HepG2 (cell line): Measurements from ENCODE around the gene PROX1. TPM values are rescaled to one million over a fixed set of nuclear protein-coding genes. Genes with fewer than 3 reads are reported as not detected.

Source experiments
- CREBL2 ChIP-seq: sonication (generic); formaldehyde crosslinking; IDR thresholded peaks from 2 replicates; pipeline ENCODE4 v1.8.1; 2023; ENCODE audit warnings: missing genetic modification reagents, mild to moderate bottlenecking, borderline replicate concordance
- MEIS2 ChIP-seq: sonication (generic); formaldehyde crosslinking; IDR thresholded peaks from 2 replicates; pipeline ENCODE4 v1.9.0; 2021; ENCODE audit warnings: mild to moderate bottlenecking, missing genetic modification reagents
- PHF5A ChIP-seq: IDR thresholded peaks from one replicate; pipeline ENCODE4 v1.6.1; 2018; ENCODE audit warnings: low read depth, missing genetic modification reagents; ENCODE audit not compliant: unreplicated experiment
- ZHX2 ChIP-seq, 2 experiments: sonication (generic) in 1 of 2; formaldehyde crosslinking in 1 of 2; IDR thresholded peaks; 2 replicates each; pipeline versions ENCODE4 v1.6.1 to v1.9.0; 2014 to 2022; ENCODE audit warnings: antibody characterized with exemption in 1 of 2, borderline replicate concordance in 1 of 2, inconsistent platforms in 1 of 2, low read depth in 1 of 2, missing genetic modification reagents in 1 of 2
- ZNF160 ChIP-seq: sonication (generic); formaldehyde crosslinking; IDR thresholded peaks from 2 replicates; pipeline ENCODE4 v1.8.0; 2022; ENCODE audit warnings: mild to moderate bottlenecking, inconsistent platforms, missing genetic modification reagents
- ZNF350 ChIP-seq: sonication (generic); formaldehyde crosslinking; IDR thresholded peaks from 2 replicates; pipeline ENCODE4 v1.4.0; 2020; ENCODE audit warnings: mild to moderate bottlenecking, low read depth, missing genetic modification reagents, borderline replicate concordance
- ZNF816 ChIP-seq: sonication (generic); formaldehyde crosslinking; IDR thresholded peaks from 2 replicates; pipeline ENCODE4 v1.8.0; 2022; ENCODE audit warnings: missing genetic modification reagents, mild to moderate bottlenecking, borderline replicate concordance
- polyA plus RNA-seq, 8 experiments: library from polyadenylated mRNA; depleted of rRNA in 3 of 8; stranded (reverse) in 7 of 8; unstranded in 1 of 8; fragments of >200 nt; fragmentation: Illumina TruSeq in 4 of 8; extraction: Trizol in 4 of 8; gene quantifications; 2 replicates each; pipeline versions ENCODE4 v1.2.1 to v1.2.3, GENCODE V29; 2011 to 2016; ENCODE audit warnings: low read depth in 4 of 8, missing spikeins in 1 of 8, mixed read lengths in 1 of 8; ENCODE audit not compliant: insufficient read depth in 1 of 8
- total RNA-seq, 5 experiments: library from RNA; depleted of rRNA; stranded (reverse); fragments of >200 nt; fragmentation: Illumina TruSeq; extraction: Trizol; gene quantifications; 2 replicates each; pipeline ENCODE4 v1.2.3, GENCODE V29; 2016; ENCODE audit warnings: low read depth in 1 of 5
- TF ChIP-seq, protein P1 (sequence below): sonication (generic); formaldehyde crosslinking; IDR thresholded peaks from 2 replicates; pipeline ENCODE4 v1.4.0; 2020; ENCODE audit warnings: mild to moderate bottlenecking, missing genetic modification reagents

Gene PROX1
- total and polyA plus RNA-seq, 2 of the 13 experiments (the other 11 are each of a cell fraction or from before 2014, with no cell fraction given) = 12.3 to 30.2 TPM

DNA sequence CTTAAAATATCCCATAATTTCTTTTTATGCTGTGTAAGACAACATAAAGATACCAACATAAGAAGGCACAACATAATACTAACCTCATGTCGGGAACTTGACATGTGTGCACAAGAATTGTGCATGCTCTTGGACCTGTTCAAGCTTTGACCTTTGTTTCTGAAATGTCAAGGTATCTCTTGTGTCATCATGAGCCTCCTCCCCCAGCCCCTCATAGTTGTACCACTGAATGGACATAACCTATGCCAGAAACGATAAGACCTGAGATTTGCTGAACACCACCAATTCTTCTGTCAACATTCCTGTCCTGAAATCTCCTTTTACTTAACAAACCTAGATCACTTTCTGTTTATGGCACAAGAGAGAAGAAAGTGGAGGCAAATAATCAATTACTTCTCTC is 29.4 kb upstream of the PROX1 start (continued):
- TF ChIP-seq ZHX2 (IDR thresholded peaks at IDR 0.05; ENCODE audit: low read depth) (no peak), ZHX2 (CRISPR knock-in tag; IDR thresholded peaks at IDR 0.05; ENCODE audit: borderline replicate concordance) (no peak), ZNF160 (CRISPR knock-in tag) (no peak), CREBL2 (CRISPR knock-in tag) (no peak), ZNF350 (CRISPR knock-in tag) (no peak), MEIS2 (CRISPR knock-in tag) (no peak), PHF5A (no peak), ZNF816 (CRISPR knock-in tag) (no peak)
- TF ChIP-seq, protein P1, sequence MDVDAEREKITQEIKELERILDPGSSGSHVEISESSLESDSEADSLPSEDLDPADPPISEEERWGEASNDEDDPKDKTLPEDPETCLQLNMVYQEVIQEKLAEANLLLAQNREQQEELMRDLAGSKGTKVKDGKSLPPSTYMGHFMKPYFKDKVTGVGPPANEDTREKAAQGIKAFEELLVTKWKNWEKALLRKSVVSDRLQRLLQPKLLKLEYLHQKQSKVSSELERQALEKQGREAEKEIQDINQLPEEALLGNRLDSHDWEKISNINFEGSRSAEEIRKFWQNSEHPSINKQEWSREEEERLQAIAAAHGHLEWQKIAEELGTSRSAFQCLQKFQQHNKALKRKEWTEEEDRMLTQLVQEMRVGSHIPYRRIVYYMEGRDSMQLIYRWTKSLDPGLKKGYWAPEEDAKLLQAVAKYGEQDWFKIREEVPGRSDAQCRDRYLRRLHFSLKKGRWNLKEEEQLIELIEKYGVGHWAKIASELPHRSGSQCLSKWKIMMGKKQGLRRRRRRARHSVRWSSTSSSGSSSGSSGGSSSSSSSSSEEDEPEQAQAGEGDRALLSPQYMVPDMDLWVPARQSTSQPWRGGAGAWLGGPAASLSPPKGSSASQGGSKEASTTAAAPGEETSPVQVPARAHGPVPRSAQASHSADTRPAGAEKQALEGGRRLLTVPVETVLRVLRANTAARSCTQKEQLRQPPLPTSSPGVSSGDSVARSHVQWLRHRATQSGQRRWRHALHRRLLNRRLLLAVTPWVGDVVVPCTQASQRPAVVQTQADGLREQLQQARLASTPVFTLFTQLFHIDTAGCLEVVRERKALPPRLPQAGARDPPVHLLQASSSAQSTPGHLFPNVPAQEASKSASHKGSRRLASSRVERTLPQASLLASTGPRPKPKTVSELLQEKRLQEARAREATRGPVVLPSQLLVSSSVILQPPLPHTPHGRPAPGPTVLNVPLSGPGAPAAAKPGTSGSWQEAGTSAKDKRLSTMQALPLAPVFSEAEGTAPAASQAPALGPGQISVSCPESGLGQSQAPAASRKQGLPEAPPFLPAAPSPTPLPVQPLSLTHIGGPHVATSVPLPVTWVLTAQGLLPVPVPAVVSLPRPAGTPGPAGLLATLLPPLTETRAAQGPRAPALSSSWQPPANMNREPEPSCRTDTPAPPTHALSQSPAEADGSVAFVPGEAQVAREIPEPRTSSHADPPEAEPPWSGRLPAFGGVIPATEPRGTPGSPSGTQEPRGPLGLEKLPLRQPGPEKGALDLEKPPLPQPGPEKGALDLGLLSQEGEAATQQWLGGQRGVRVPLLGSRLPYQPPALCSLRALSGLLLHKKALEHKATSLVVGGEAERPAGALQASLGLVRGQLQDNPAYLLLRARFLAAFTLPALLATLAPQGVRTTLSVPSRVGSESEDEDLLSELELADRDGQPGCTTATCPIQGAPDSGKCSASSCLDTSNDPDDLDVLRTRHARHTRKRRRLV = no peak
